KMS-11 (cell line): ENCODE data around the gene HHATL.

Experiments
- H2AFZ ChIP-seq: fragments of 200-600 bp; sonication (generic); 2 replicates; pipeline ENCODE4 v1.6.1; 2016; ENCODE audit warnings: antibody characterized with exemption, mixed run types, low read depth
- H3K27ac ChIP-seq: fragments of 200-600 bp; sonication (generic); 2 replicates; pipeline ENCODE4 v1.6.1; 2016; ENCODE audit warnings: mild to moderate bottlenecking, mixed run types
- H3K27me3 ChIP-seq: fragments of 200-600 bp; sonication (generic); 2 replicates; pipeline ENCODE4 v1.6.1; 2017; ENCODE audit warnings: mild to moderate bottlenecking, low read depth, mixed run types, moderate library complexity; ENCODE audit not compliant: insufficient read depth
- H3K36me3 ChIP-seq: fragments of 200-600 bp; sonication (generic); 2 replicates; pipeline ENCODE4 v1.6.1; 2017; ENCODE audit warnings: mild to moderate bottlenecking, mixed run types; ENCODE audit not compliant: insufficient read depth
- H3K4me1 ChIP-seq: fragments of 200-600 bp; sonication (generic); 2 replicates; pipeline ENCODE4 v1.6.1; 2016; ENCODE audit warnings: mild to moderate bottlenecking, low read depth, mixed run types; ENCODE audit not compliant: poor library complexity, severe bottlenecking
- H3K4me2 ChIP-seq: fragments of 200-600 bp; sonication (generic); 2 replicates; pipeline ENCODE4 v1.7.0; 2016; ENCODE audit warnings: mild to moderate bottlenecking, mixed run types
- H3K4me3 ChIP-seq: fragments of 200-600 bp; sonication (generic); IDR thresholded peaks from 2 replicates; pipeline ENCODE4 v1.6.1; 2017; ENCODE audit warnings: low read depth, low read length, mixed read lengths; ENCODE audit not compliant: insufficient read depth
- H3K79me2 ChIP-seq: fragments of 200-600 bp; sonication (generic); 2 replicates; pipeline ENCODE4 v1.6.1; 2016; ENCODE audit warnings: low read depth, mixed run types; ENCODE audit not compliant: insufficient read depth
- H3K9ac ChIP-seq: fragments of 200-600 bp; sonication (generic); 2 replicates; pipeline ENCODE4 v1.6.1; 2016; ENCODE audit warnings: mild to moderate bottlenecking, mixed run types
- H4K20me1 ChIP-seq: fragments of 200-600 bp; sonication (generic); 2 replicates; pipeline ENCODE4 v1.6.1; 2016; ENCODE audit warnings: mild to moderate bottlenecking, mixed run types; ENCODE audit not compliant: insufficient read depth
- CTCF ChIP-seq: fragments of 200-600 bp; sonication (generic); conservative IDR thresholded peaks from 2 replicates; pipeline ENCODE4 v1.6.1; 2017; ENCODE audit warnings: low read depth, mild to moderate bottlenecking, antibody characterized with exemption, low read length, moderate library complexity, mixed read lengths

HHATL gene

DNA sequence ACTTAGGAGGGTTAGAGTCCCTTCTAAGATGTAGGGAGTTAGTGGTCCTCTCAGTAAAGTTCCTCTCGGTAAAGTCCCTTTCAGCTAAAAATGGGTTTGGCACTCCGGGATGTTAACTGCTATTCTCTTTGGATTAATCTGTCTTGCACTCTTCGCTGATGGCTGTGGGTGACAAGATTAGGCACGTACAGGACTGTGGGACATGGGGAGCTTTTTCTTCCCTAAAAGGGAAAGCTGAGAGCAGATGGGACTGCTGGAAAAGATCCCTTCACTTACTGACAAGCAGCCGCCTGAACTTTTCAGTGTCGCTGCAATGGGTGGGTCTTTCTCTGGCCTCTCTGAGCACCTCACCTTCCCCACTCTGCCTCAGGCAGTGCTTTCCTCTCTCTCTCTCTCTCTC, 16.4 kb upstream of the HHATL start:
- Histone ChIP-seq H3K4me1 (no peaks in the 10 kb centered on the region), H3K4me3 (no peak overlapping the region), H3K36me3 (no peaks in the 10 kb centered on the region), H3K27ac (no peak overlapping the region), H3K9ac (no peak overlapping the region), H4K20me1 (no peaks in the 10 kb centered on the region), H3K27me3 (no peaks in the 10 kb centered on the region), H3K79me2 (no peaks in the 10 kb centered on the region), H2AFZ (no peak overlapping the region), H3K4me2 (no peak overlapping the region)
- TF ChIP-seq CTCF: no peak

- Histone ChIP-seq H3K4me3 (no peak overlapping the region), H3K79me2 (no peaks in the 10 kb centered on the region), H3K4me2 (no peak overlapping the region), H3K27ac (no peak overlapping the region), H3K36me3 (no peaks in the 10 kb centered on the region), H3K4me1 (no peaks in the 10 kb centered on the region), H3K9ac (no peak overlapping the region), H2AFZ (no peak overlapping the region), H4K20me1 (no peaks in the 10 kb centered on the region), H3K27me3 (no peaks in the 10 kb centered on the region)
- no peak for TF ChIP-seq CTCF
These were observed 15.7 kb upstream of the HHATL start for GRCh38 chr3:42718338-42718737.

GRCh38 chr3:42717306-42717705, 14.7 kb upstream of the HHATL start:
- H3K4me3 ChIP-seq: no peak overlapping the region
- H3K27ac ChIP-seq: no peak overlapping the region
- no peak overlapping the region for H3K4me2 ChIP-seq
- no peaks in the 10 kb centered on the region for H3K36me3 ChIP-seq
- no peak overlapping the region for H2AFZ ChIP-seq
- no peaks in the 10 kb centered on the region for H4K20me1 ChIP-seq
- H3K4me1 ChIP-seq: no peaks in the 10 kb centered on the region
- H3K27me3 ChIP-seq: no peaks in the 10 kb centered on the region
- no peak for TF ChIP-seq CTCF
- no peaks in the 10 kb centered on the region for H3K79me2 ChIP-seq
- no peak overlapping the region for H3K9ac ChIP-seq

- Histone ChIP-seq H3K9ac (no peak overlapping the region), H4K20me1 (no peaks in the 10 kb centered on the region), H3K4me1 (no peaks in the 10 kb centered on the region), H2AFZ (no peak overlapping the region), H3K79me2 (no peaks in the 10 kb centered on the region), H3K4me2 (no peak overlapping the region), H3K4me3 (no peak overlapping the region), H3K27me3 (no peaks in the 10 kb centered on the region), H3K27ac (no peak overlapping the region), H3K36me3 (no peaks in the 10 kb centered on the region)
- no peak for TF ChIP-seq CTCF
These were observed 11.7 kb upstream of the HHATL start for GRCh38 chr3:42714171-42714852.
